HEK293 (cell line): ENCODE results near the gene TMCC1.
A peak's percentile ranks its signal among the peaks of the same experiment; 100 is the strongest.

Experiments used
- CTCF ChIA-PET: fragments of 350-600 bp; formaldehyde crosslinking; extraction: SDS; loops from one replicate; lab custom pipeline; 2021; ENCODE audit warnings: antibody characterized with exemption; lab: Yijun Ruan, JAX
- POLR2A ChIA-PET: fragments of 300-600 bp; formaldehyde crosslinking; extraction: SDS; loops from one replicate; lab custom pipeline; 2020; ENCODE audit warnings: antibody characterized with exemption, inconsistent platforms; lab: Yijun Ruan, JAX
- H3K27ac ChIP-seq: fragments of 200-500 bp; sonication (Bioruptor generic); 2 replicates; pipeline ENCODE4 v1.5.1; 2014; ENCODE audit warnings: low read depth, low read length, control low read depth, inconsistent platforms; ENCODE audit errors: extremely low read depth
- H3K36me3 ChIP-seq, 2 experiments: fragments of 200-500 bp in 1 of 2; sonication (Bioruptor generic) in 1 of 2; 1 replicate in 1 of 2; 2 replicates in 1 of 2; pipeline ENCODE4 v1.5.1; 2014 to 2017; ENCODE audit warnings: inconsistent platforms in 2 of 2, low read length in 2 of 2; ENCODE audit not compliant: control insufficient read depth in 2 of 2, insufficient read depth in 1 of 2
- H3K4me1 ChIP-seq: fragments of 200-500 bp; sonication (Bioruptor generic); 2 replicates; pipeline ENCODE4 v1.5.1; 2014; ENCODE audit warnings: mild to moderate bottlenecking, low read length, inconsistent platforms; ENCODE audit not compliant: control insufficient read depth, insufficient read depth
- H3K4me3 ChIP-seq: 2 replicates; pipeline ENCODE4 v1.5.1; 2011; ENCODE audit warnings: low read depth, mild to moderate bottlenecking, control low read depth, low read length, moderate library complexity
- H3K9me3 ChIP-seq: fragments of 200-500 bp; sonication (Bioruptor generic); 2 replicates; pipeline ENCODE4 v1.5.1; 2014; ENCODE audit warnings: low read depth, low read length, inconsistent platforms; ENCODE audit not compliant: control insufficient read depth, insufficient read depth
- GLI2 ChIP-seq: fragments of 450-650 bp; formaldehyde crosslinking; IDR thresholded peaks from 2 replicates; pipeline ENCODE4; 2017; ENCODE audit warnings: missing biosample characterization, missing genetic modification characterization, low read depth, borderline replicate concordance
- GLIS1 ChIP-seq: fragments of 450-650 bp; formaldehyde crosslinking; IDR thresholded peaks from 2 replicates; pipeline ENCODE4 v1.5.1; 2016; ENCODE audit warnings: missing biosample characterization, missing genetic modification characterization
- KLF9 ChIP-seq: fragments of 450-650 bp; formaldehyde crosslinking; IDR thresholded peaks from 2 replicates; pipeline ENCODE4 v1.5.1; 2016; ENCODE audit warnings: missing biosample characterization, missing genetic modification characterization, low read depth
- ZFP3 ChIP-seq: fragments of 450-650 bp; formaldehyde crosslinking; IDR thresholded peaks from 2 replicates; pipeline ENCODE4 v1.5.1; 2016; ENCODE audit warnings: low read depth, missing biosample characterization, missing genetic modification characterization
- ZNF132 ChIP-seq: fragments of 450-650 bp; formaldehyde crosslinking; IDR thresholded peaks from 2 replicates; pipeline ENCODE4 v1.5.1; 2017; ENCODE audit warnings: missing biosample characterization, missing genetic modification characterization, borderline replicate concordance
- ZNF2 ChIP-seq: fragments of 450-650 bp; formaldehyde crosslinking; IDR thresholded peaks from 2 replicates; pipeline ENCODE4 v1.5.1; 2016; ENCODE audit warnings: missing biosample characterization, missing genetic modification characterization
- ZNF214 ChIP-seq: fragments of 450-650 bp; formaldehyde crosslinking; IDR thresholded peaks from 2 replicates; pipeline ENCODE4 v1.5.1; 2017; ENCODE audit warnings: missing biosample characterization, mild to moderate bottlenecking, missing genetic modification characterization, borderline replicate concordance
- ZNF621 ChIP-seq: fragments of 450-650 bp; formaldehyde crosslinking; IDR thresholded peaks from 2 replicates; pipeline ENCODE4 v1.5.1; 2017; ENCODE audit warnings: missing biosample characterization, missing genetic modification characterization
- ZNF624 ChIP-seq: fragments of 450-650 bp; formaldehyde crosslinking; IDR thresholded peaks from 2 replicates; pipeline ENCODE4 v1.5.1; 2017; ENCODE audit warnings: missing biosample characterization, missing genetic modification characterization
- ZNF645 ChIP-seq: fragments of 450-650 bp; formaldehyde crosslinking; IDR thresholded peaks from 2 replicates; pipeline ENCODE4; 2016; ENCODE audit warnings: missing biosample characterization, missing genetic modification characterization
- ZNF692 ChIP-seq: fragments of 450-650 bp; formaldehyde crosslinking; IDR thresholded peaks from 2 replicates; pipeline ENCODE4 v1.5.1; 2016; ENCODE audit warnings: missing biosample characterization, missing genetic modification characterization
- ZNF701 ChIP-seq: fragments of 450-650 bp; formaldehyde crosslinking; IDR thresholded peaks from 2 replicates; pipeline ENCODE4 v1.5.1; 2016; ENCODE audit warnings: missing biosample characterization, missing genetic modification characterization
- TF ChIP-seq, protein P1 (sequence below): fragments of 450-650 bp; formaldehyde crosslinking; IDR thresholded peaks from 2 replicates; pipeline ENCODE4 v1.5.1; 2016; ENCODE audit warnings: missing biosample characterization, missing genetic modification characterization, borderline replicate concordance
- TF ChIP-seq, protein P2 (sequence below): fragments of 450-650 bp; IDR thresholded peaks from 2 replicates; pipeline ENCODE4 v1.5.1; 2018; ENCODE audit warnings: missing biosample characterization, mild to moderate bottlenecking, missing genetic modification characterization

Gene TMCC1

DNA sequence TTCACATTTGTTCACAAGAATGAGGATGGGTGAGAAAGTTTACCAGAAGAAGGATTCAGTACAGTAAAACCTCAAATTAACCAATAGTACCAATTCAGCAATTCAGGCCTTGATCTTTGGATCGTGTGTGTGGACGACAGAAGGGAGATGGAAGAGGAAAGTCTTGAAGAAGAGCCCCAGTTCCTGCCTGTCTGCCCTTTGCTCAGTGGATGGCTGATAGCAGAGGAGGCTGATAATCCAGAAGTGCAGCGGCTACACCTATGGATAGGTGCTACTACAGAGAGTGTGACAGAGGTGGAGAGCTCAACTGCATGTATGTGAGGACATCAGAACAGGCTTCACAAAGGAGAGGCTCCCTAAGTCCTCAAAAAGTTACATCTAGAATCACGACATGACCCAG, 257.9 kb downstream of the TMCC1 start:
- TF ChIP-seq ZNF692 (tag by site-specific recombination) (no peak), ZNF621 (tag by site-specific recombination) (no peak), ZNF624 (tag by site-specific recombination) (no peak), ZFP3 (tag by site-specific recombination) (no peak), KLF9 (tag by site-specific recombination) (no peak)
- TF ChIP-seq, protein P1, sequence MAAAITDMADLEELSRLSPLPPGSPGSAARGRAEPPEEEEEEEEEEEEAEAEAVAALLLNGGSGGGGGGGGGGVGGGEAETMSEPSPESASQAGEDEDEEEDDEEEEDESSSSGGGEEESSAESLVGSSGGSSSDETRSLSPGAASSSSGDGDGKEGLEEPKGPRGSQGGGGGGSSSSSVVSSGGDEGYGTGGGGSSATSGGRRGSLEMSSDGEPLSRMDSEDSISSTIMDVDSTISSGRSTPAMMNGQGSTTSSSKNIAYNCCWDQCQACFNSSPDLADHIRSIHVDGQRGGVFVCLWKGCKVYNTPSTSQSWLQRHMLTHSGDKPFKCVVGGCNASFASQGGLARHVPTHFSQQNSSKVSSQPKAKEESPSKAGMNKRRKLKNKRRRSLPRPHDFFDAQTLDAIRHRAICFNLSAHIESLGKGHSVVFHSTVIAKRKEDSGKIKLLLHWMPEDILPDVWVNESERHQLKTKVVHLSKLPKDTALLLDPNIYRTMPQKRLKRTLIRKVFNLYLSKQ (tag by site-specific recombination): no peak
- CTCF ChIA-PET: interaction anchor here (0.9 kb wide), 1 partner anchor 188 kb away, joined by 3 read pairs; no protein-coding TSS in a partner anchor
- Histone ChIP-seq H3K4me1 (no peaks in the 10 kb centered on the region), H3K4me3 (no peak overlapping the region), H3K9me3 (no peaks in the 10 kb centered on the region), H3K36me3 (no peaks in the 10 kb centered on the region), H3K27ac (no peak overlapping the region)
- POLR2A ChIA-PET: no interaction called here

GRCh38 chr3:129633751-129634481, 259.6 kb downstream of the TMCC1 start:
- CTCF ChIA-PET: no interaction called here
- Histone ChIP-seq H3K9me3 (no peaks in the 10 kb centered on the region), H3K36me3 (no peaks in the 10 kb centered on the region), H3K27ac (no peak overlapping the region), H3K4me3 (no peak overlapping the region), H3K4me1 (no peaks in the 10 kb centered on the region)
- POLR2A ChIA-PET: no interaction called here
- TF ChIP-seq, protein P2, sequence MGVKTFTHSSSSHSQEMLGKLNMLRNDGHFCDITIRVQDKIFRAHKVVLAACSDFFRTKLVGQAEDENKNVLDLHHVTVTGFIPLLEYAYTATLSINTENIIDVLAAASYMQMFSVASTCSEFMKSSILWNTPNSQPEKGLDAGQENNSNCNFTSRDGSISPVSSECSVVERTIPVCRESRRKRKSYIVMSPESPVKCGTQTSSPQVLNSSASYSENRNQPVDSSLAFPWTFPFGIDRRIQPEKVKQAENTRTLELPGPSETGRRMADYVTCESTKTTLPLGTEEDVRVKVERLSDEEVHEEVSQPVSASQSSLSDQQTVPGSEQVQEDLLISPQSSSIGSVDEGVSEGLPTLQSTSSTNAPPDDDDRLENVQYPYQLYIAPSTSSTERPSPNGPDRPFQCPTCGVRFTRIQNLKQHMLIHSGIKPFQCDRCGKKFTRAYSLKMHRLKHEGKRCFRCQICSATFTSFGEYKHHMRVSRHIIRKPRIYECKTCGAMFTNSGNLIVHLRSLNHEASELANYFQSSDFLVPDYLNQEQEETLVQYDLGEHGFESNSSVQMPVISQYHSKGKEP (tag by site-specific recombination): no peak
- TF ChIP-seq ZNF701 (no peak), ZNF624 (tag by site-specific recombination) (no peak), ZNF2 (tag by site-specific recombination) (no peak), ZNF214 (tag by site-specific recombination) (no peak), GLIS1 (tag by site-specific recombination) (peak; percentile 86)

- TF ChIP-seq ZNF132 (no peak), ZNF645 (tag by site-specific recombination) (no peak), GLI2 (tag by site-specific recombination) (no peak)
- no peaks in the 10 kb centered on the region for H3K9me3 ChIP-seq
- H3K4me3 ChIP-seq: no peak overlapping the region
- POLR2A ChIA-PET: no interaction called here
- CTCF ChIA-PET: interaction anchor here (0.7 kb wide), 1 partner anchor 13 kb away, joined by 3 read pairs; no protein-coding TSS in a partner anchor
- no peaks in the 10 kb centered on the region for H3K4me1 ChIP-seq
- no peaks in the 10 kb centered on the region for H3K36me3 ChIP-seq
- no peak overlapping the region for H3K27ac ChIP-seq
These were observed 260.5 kb downstream of the TMCC1 start for GRCh38 chr3:129632977-129633376.
